Activated CD4-positive, alpha-beta T cell treated with anti-CD3 and anti-CD28 coated beads for 36 hours (primary cell): ENCODE data around the gene NAA30. TPM values are rescaled to one million over a fixed set of nuclear protein-coding genes. Genes with fewer than 3 reads are reported as not detected.

Experiments used
- ATAC-seq: fragments of 200-7000 bp; cut with Tn5 transposase; one replicate; pipeline ENCODE4 v1.10.0; 2021; ENCODE audit warnings: mild to moderate bottlenecking, moderate library complexity
- CTCF ChIA-PET: fragments of 350-600 bp; sonication (Branson Sonifier 250); formaldehyde crosslinking; loops from one replicate; lab custom pipeline; 2021; ENCODE audit warnings: antibody characterized with exemption; lab: Charles Lee
- POLR2A ChIA-PET: fragments of 350-600 bp; sonication (Branson Sonifier 250); formaldehyde crosslinking; loops from one replicate; lab custom pipeline; 2021; ENCODE audit warnings: antibody characterized with exemption, inconsistent platforms; lab: Charles Lee
- DNase-seq: peaks from one replicate; pipeline ENCODE4 v3.0.0-alpha.2; 2020
- H3K27ac Mint-ChIP-seq: one replicate; pipeline ENCODE4 v1.8.0; 2021; ENCODE audit warnings: mixed read lengths
- H3K27me3 Mint-ChIP-seq: one replicate; pipeline ENCODE4 v1.8.0; 2021; ENCODE audit warnings: mixed read lengths
- H3K36me3 Mint-ChIP-seq: one replicate; pipeline ENCODE4 v1.8.0; 2021; ENCODE audit warnings: low read depth, mixed read lengths
- H3K4me1 Mint-ChIP-seq: one replicate; pipeline ENCODE4 v1.8.0; 2021; ENCODE audit warnings: mixed read lengths
- H3K4me3 Mint-ChIP-seq: one replicate; pipeline ENCODE4 v1.8.0; 2021; ENCODE audit warnings: mild to moderate bottlenecking, moderate library complexity, mixed read lengths
- H3K9me3 Mint-ChIP-seq: one replicate; pipeline ENCODE4 v1.8.0; 2021; ENCODE audit warnings: low read depth, mixed read lengths
- intact Hi-C, 2 experiments: fragments of 100-400 bp; cut with DNase I in 1 of 2; cut with micrococcal nuclease in 1 of 2; formaldehyde crosslinking; loops; one replicate each; pipeline versions ENCODE4 v1.14.2 to v1.15.1; 2022 to 2024; cut with DNase I, micrococcal nuclease
- total RNA-seq, 2 experiments: library from RNA; stranded (reverse); gene quantifications; one replicate each; pipeline ENCODE4 v1.2.3, GENCODE V29; 2021

NAA30 gene
- total RNA-seq, 2 experiments from 2014 or later: 14.2 to 17.6 TPM

DNA sequence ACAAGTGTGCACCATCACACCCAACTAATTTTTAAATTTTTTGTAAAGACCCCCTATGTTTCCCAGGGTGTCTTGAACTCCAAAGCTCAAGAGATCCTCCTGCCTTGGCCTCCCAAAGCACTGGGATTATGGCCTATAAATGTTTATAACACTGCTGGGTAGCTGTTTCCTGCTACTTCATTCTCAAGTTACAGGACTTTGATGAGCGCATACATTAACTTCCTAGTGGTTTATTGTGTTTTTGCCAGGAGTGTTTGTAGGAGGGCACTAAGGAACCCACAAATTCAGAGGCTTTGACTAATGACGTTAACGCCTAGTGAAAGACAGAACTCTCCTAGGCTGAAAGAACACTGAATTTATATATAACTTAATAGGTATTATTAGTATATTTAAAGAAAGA, 15.2 kb upstream of the NAA30 start:
- Mint-ChIP-seq H3K4me1 (no peaks in the 10 kb centered on the region), H3K4me3 (no peak overlapping the region), H3K27ac (no peak overlapping the region), H3K36me3 (no peaks in the 10 kb centered on the region), H3K9me3 (peaks cover 2% of the 10 kb centered on the region), H3K27me3 (no peaks in the 10 kb centered on the region)
- ATAC-seq (no peak), DNase-seq (no peak)
- intact Hi-C loops: no loop called here
- POLR2A ChIA-PET: no interaction called here
- CTCF ChIA-PET: interaction anchor here (0.8 kb wide), 1 partner anchor 10 kb away, joined by 3 read pairs; no protein-coding TSS in a partner anchor

DNA sequence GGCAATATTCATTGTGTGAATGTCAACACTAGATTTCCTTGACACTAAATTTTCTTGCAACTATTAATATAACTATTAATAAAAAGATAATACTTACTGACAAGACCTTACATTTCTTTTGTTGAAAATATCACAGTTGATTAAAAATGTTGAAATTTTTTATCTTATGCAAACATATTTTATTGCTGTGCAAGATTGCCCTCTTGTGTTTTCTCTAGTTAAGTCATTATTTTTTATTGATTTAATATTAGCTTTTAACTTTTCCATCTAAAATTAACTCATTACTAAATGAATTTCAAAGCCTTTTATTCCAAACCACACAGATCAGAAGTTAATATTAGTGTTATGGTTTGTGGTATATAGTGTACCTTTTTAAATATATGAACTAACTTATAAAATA, 11.7 kb upstream of the NAA30 start:
- POLR2A ChIA-PET: no interaction called here
- peaks cover 2% of the 10 kb centered on the region for H3K27me3 Mint-ChIP-seq
- CTCF ChIA-PET: no interaction called here
- DNase-seq: no peak
- no peaks in the 10 kb centered on the region for H3K9me3 Mint-ChIP-seq
- no peaks in the 10 kb centered on the region for H3K36me3 Mint-ChIP-seq
- intact Hi-C loops: no loop called here
- no peaks in the 10 kb centered on the region for H3K4me1 Mint-ChIP-seq
- H3K27ac Mint-ChIP-seq: no peak overlapping the region
- H3K4me3 Mint-ChIP-seq: no peak overlapping the region
- ATAC-seq: no peak

DNA sequence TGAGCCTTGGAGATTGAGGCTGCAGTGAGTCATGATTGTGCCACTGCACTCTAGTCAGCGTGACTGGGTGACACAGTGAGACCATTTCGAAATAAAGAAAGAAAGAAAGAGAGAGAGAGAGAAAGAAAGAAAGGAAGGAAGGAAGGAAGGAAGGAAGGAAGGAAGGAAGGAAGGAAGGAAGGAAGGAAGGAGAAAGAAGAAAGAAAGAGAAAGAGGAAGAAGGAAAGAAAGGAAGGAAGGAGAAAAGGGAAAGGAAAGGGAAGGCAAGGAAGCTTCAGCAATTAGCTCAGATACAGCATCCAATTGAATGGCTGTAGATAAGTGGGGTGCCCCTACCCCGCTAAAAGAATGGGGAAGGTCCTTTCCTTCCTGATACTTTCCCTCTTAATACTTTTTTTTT, 9.5 kb upstream of the NAA30 start:
- ChIA-PET CTCF (no interaction called here), POLR2A (no interaction called here)
- H3K36me3 Mint-ChIP-seq: no peaks in the 10 kb centered on the region
- no peak overlapping the region for H3K4me3 Mint-ChIP-seq
- no peaks in the 10 kb centered on the region for H3K4me1 Mint-ChIP-seq
- no peaks in the 10 kb centered on the region for H3K9me3 Mint-ChIP-seq
- H3K27ac Mint-ChIP-seq: no peak overlapping the region
- ATAC-seq (no peak), DNase-seq (no peak)
- intact Hi-C loops: no loop called here
- H3K27me3 Mint-ChIP-seq: peaks cover 2% of the 10 kb centered on the region

DNA sequence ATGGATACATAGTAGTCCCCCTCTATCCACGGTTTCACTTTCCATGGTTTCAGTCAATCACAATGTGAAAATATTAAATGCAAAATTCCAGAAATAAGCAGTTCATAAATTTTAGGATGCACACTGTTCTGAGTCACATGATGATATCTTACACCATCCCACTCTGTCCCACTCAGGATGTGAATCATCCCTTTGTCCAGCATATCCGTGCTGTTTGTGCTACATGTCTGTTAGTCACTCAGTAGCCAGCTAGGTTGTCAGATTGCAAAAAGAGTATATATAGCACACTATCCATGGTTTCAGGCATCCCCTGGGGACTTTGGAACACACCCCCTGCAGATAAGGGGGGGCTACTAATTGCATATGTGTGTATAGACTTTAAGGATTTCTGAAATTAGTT, 8.1 kb upstream of the NAA30 start:
- Mint-ChIP-seq H3K27me3 (peaks cover 2% of the 10 kb centered on the region), H3K4me3 (no peak overlapping the region), H3K27ac (no peak overlapping the region), H3K9me3 (no peaks in the 10 kb centered on the region), H3K4me1 (no peaks in the 10 kb centered on the region), H3K36me3 (no peaks in the 10 kb centered on the region)
- ChIA-PET CTCF (no interaction called here), POLR2A (no interaction called here)
- intact Hi-C loops: no loop called here
- ATAC-seq (no peak), DNase-seq (no peak)

DNA sequence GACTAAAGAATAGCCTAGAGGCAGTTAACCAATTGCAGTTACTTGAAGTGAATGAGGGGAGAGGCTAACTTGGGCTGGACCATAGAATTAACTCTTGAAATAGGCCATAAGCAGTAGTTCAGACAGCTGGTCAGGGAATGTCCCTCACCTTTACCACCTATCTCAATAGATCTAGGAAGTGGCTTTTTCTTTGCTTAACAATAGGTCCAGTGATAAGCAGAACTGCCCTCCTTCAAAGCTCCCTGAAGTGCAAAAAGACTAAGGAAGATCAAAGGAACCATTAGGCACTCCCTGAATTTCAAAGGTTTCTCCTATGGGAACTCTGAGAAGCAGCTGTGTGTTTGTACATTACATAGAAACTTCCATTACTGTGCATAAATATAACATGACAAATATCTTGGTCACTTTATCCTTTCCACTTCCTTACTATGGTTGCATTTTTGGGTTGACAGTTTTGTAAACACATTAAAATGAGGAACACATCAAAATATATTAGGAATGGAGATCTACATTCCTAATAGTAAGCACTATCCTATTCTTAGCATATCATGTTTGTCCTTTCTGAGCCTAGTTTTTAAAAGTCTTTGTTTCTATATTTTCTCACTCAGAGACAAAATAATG, 7.2 kb upstream of the NAA30 start:
- intact Hi-C loops: no loop called here
- CTCF ChIA-PET: no interaction called here
- Mint-ChIP-seq H3K27me3 (peaks cover 2% of the 10 kb centered on the region), H3K9me3 (no peaks in the 10 kb centered on the region), H3K36me3 (no peaks in the 10 kb centered on the region), H3K27ac (no peak overlapping the region), H3K4me1 (no peaks in the 10 kb centered on the region), H3K4me3 (no peak overlapping the region)
- POLR2A ChIA-PET: no interaction called here
- no peak for DNase-seq
- no peak for ATAC-seq

DNA sequence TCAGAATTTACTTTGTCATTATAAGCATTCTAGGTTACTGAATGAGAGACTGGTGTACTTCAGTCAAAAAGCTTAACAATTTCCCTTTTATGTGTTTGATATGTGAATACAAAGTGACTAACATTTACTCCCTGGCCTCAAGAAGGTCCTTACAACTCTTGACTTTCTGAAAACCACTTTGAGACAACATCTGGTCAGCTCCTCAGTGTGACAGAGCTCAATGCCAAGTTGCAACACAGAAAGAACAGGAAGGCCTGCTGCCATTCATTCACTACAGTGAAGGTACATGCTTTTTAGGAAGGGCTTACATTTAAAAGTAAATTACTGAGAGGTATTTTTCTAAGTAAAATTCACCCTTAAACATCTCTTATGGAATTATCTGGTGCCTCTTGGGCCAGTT, 2.3 kb upstream of the NAA30 start:
- no peak for ATAC-seq
- Mint-ChIP-seq H3K4me3 (no peak overlapping the region), H3K27me3 (no peaks in the 10 kb centered on the region), H3K36me3 (peaks cover 12% of the 10 kb centered on the region), H3K9me3 (no peaks in the 10 kb centered on the region), H3K27ac (no peak overlapping the region), H3K4me1 (peaks cover 23% of the 10 kb centered on the region)
- intact Hi-C loops: no loop called here
- POLR2A ChIA-PET: no interaction called here
- no peak for DNase-seq
- CTCF ChIA-PET: no interaction called here

DNA sequence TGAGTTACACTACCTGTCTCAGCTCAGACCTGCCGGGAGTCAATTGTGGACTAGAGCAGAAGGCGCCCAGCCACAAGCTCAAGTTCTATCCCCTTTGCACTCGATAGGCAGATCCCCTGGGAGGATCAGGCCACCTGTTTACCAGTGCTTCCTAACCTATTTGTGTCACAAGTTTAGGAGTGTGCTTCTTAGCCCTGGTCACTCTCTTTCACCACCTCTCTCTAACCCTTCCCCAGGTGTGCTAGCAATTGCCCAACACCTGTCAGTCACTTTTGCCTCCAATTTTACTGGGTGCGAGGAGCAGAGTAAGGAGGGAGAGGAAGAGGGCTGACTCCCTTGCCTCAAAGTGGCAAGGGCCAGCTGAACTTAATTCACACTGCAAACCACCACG, 745 bp upstream of the NAA30 start:
- intact Hi-C loops: loop anchor here (1.0 to 10.0 kb wide), 8 partner anchors 121 to 1809 kb away; partner anchors contain the start of genes AP5M1 (in 2 of the 2), EXOC5 (in 2 of the 2), ACTR10 (in 1 of the 2) and DAAM1 (in 1 of the 2)
- H3K27ac Mint-ChIP-seq: peak overlapping the region; percentile 93
- H3K4me3 Mint-ChIP-seq: peak overlapping the region; percentile 81
- POLR2A ChIA-PET: interaction anchor here (0.6 kb wide), 1 partner anchor 10 kb away, joined by 3 read pairs; no protein-coding TSS in a partner anchor
- no peaks in the 10 kb centered on the region for H3K9me3 Mint-ChIP-seq
- DNase-seq (peak; percentile 11), ATAC-seq (no peak)
- no peaks in the 10 kb centered on the region for H3K27me3 Mint-ChIP-seq
- H3K36me3 Mint-ChIP-seq: peaks cover 22% of the 10 kb centered on the region
- CTCF ChIA-PET: no interaction called here
- H3K4me1 Mint-ChIP-seq: peaks cover 37% of the 10 kb centered on the region

DNA sequence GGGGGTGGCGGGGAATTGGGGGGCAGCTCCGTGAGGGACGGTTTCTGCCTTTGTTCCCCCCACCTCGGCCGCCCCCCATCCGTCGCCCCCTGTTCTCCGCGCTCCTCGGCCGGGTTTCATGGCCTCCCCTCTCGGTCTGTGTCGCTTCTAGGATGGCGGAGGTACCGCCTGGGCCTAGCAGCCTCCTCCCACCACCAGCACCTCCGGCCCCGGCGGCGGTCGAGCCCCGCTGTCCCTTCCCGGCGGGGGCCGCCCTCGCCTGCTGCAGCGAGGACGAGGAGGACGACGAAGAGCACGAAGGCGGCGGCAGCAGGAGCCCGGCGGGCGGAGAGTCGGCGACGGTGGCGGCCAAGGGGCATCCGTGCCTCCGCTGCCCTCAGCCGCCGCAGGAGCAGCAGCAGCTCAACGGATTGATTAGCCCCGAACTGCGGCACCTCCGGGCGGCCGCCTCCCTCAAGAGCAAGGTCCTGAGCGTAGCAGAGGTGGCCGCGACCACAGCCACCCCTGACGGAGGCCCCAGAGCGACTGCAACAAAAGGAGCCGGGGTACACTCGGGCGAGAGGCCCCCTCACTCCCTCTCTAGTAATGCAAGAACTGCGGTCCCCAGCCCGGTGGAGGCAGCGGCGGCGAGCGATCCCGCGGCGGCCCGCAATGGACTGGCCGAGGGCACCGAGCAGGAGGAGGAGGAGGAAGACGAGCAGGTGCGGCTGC, 575 bp downstream of the NAA30 start:
- H3K4me1 Mint-ChIP-seq: peaks cover 37% of the 10 kb centered on the region
- intact Hi-C loops: loop anchor here (1.0 to 10.0 kb wide), 8 partner anchors 123 to 1810 kb away; partner anchors contain the start of genes AP5M1 (in 2 of the 2), EXOC5 (in 2 of the 2), ACTR10 (in 1 of the 2) and DAAM1 (in 1 of the 2)
- H3K4me3 Mint-ChIP-seq: peak overlapping the region; percentile 81
- ATAC-seq (peak; percentile 42), DNase-seq (peak; percentile 59)
- ChIA-PET POLR2A (interaction anchor here (0.6 to 1.6 kb wide), 3 partner anchors 12 to 122 kb away, joined by 3 to 4 read pairs (median 4); partner anchors contain the start of genes AP5M1 and EXOC5), CTCF (no interaction called here)
- no peak overlapping the region for H3K27ac Mint-ChIP-seq
- H3K9me3 Mint-ChIP-seq: no peaks in the 10 kb centered on the region
- H3K27me3 Mint-ChIP-seq: no peaks in the 10 kb centered on the region
- H3K36me3 Mint-ChIP-seq: peaks cover 24% of the 10 kb centered on the region

DNA sequence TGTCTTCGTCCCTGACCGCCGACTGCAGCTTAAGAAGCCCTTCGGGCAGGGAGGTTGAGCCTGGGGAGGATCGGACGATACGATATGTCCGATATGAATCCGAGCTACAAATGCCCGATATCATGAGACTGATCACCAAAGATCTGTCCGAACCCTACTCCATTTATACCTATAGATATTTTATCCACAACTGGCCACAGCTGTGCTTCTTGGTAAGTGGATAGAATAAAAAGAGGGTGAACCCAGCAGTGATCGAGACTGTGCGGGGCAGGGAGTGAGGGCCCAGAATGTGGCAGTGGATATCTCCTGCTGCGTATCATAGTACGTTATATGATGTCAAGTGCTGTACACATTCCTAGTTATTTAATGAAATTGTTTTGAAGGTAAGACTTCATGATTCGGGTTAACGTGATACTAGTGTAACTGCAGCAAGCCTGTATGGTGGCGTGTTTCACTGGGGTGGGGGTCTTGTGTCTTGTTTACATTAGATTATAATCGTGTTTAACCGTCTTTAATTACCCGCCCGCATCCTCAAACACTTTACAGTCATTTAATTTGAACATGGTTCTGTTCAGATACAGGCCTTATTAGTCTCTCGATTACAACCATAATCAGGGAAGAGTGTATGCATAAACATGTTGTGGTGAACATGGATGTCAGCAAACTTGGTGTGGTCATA, 1.3 kb downstream of the NAA30 start:
- Mint-ChIP-seq H3K4me1 (peaks cover 38% of the 10 kb centered on the region), H3K27ac (peak overlapping the region; percentile 51), H3K4me3 (peak overlapping the region; percentile 81), H3K27me3 (no peaks in the 10 kb centered on the region), H3K36me3 (peaks cover 29% of the 10 kb centered on the region), H3K9me3 (no peaks in the 10 kb centered on the region)
- intact Hi-C loops: loop anchor here in 1 of 2 experiments (2.0 to 10.0 kb wide), 6 partner anchors 809 to 1811 kb away; partner anchors contain the start of genes ACTR10, DAAM1, KTN1 and PSMA3
- ATAC-seq: no peak
- CTCF ChIA-PET: no interaction called here
- POLR2A ChIA-PET: interaction anchor here (1.4 to 1.6 kb wide), 2 partner anchors 12 to 122 kb away, joined by 4 read pairs; partner anchors contain the start of genes AP5M1 and EXOC5
- DNase-seq: peak; percentile 17

DNA sequence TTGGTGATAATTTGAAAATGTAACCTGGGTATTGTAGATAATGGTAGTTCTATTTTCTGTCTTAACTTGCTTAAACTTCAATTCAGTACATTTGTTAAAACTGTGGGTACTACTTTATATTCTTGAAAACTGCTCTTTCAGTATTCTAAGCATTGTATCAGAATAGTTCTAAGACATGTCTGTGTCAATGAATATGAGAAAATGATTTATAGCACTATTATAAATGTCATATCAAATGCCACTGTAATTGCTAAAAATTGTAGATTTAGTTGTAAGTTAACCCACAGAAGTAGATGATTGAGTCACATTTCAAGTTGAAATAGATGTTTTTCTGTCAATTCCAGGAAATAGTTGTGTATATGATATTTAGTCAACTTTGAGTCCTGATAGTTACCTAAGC, 2.4 kb downstream of the NAA30 start:
- no peak for ATAC-seq
- POLR2A ChIA-PET: no interaction called here
- DNase-seq: no peak
- no peaks in the 10 kb centered on the region for H3K9me3 Mint-ChIP-seq
- peaks cover 38% of the 10 kb centered on the region for H3K4me1 Mint-ChIP-seq
- CTCF ChIA-PET: interaction anchor here (1.4 kb wide), 1 partner anchor 24 kb away, joined by 3 read pairs; no protein-coding TSS in a partner anchor
- H3K36me3 Mint-ChIP-seq: peaks cover 37% of the 10 kb centered on the region
- no peaks in the 10 kb centered on the region for H3K27me3 Mint-ChIP-seq
- peak overlapping the region; percentile 81 for H3K4me3 Mint-ChIP-seq
- intact Hi-C loops: loop anchor here in 1 of 2 experiments (10.0 kb wide), 1 partner anchor 1792 kb away; the partner anchor contains the start of gene DAAM1
- H3K27ac Mint-ChIP-seq: peak overlapping the region; percentile 63
